ENCODE data around the gene CDH16. TPM values are rescaled to one million over a fixed set of nuclear protein-coding genes. Genes with fewer than 3 reads are reported as not detected.

The CDH16 gene, protein sequence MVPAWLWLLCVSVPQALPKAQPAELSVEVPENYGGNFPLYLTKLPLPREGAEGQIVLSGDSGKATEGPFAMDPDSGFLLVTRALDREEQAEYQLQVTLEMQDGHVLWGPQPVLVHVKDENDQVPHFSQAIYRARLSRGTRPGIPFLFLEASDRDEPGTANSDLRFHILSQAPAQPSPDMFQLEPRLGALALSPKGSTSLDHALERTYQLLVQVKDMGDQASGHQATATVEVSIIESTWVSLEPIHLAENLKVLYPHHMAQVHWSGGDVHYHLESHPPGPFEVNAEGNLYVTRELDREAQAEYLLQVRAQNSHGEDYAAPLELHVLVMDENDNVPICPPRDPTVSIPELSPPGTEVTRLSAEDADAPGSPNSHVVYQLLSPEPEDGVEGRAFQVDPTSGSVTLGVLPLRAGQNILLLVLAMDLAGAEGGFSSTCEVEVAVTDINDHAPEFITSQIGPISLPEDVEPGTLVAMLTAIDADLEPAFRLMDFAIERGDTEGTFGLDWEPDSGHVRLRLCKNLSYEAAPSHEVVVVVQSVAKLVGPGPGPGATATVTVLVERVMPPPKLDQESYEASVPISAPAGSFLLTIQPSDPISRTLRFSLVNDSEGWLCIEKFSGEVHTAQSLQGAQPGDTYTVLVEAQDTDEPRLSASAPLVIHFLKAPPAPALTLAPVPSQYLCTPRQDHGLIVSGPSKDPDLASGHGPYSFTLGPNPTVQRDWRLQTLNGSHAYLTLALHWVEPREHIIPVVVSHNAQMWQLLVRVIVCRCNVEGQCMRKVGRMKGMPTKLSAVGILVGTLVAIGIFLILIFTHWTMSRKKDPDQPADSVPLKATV
- total RNA-seq, result 10 to 100 TPM in 3 of 4 donors, not detected in 1; 11.3 to 19.5 (median 15.4) TPM

DNA sequence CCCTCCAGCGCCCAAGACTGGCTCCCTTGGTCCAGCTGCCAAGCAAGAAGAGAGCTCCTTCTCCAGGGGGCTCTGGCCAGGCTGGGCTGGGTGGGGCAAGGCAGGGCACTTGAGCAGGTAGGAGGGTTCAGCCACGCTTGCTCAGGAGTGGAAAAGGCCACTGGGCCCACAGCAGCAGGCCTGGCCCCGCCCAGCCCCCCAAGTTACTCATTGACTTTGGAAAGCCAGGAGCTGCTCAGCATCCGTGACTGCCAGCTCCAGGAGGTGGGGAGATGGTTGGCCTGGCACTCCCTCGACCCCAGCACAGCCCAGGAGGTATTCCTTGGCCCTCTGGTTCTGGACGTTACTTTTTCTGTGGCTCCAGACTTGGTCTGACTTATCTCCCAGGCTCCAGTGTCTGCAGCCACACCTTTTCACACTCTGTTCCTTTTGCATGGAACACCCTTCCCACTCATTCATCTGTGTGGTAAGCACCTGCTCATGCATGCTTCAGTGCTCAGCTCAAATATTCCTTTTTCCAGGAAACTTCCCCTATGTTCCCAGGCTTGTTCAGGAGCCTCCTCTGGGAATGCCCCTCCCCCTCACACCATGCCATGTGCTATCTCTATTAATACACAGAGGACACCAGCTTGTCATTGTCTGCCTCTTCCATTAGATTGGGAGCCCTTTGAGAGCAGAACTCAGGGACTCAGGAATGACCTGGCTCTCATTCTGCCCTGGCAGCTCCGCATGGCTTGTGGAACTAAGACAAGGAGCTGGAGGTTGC is at the start of gene CDH16:
Gene CDH16, minus strand, starts transcription at position 83 of the 766 bp plus-strand sequence. CDS start 820 bp downstream, outside the sequence.
- no peaks in the 10 kb centered on the region for H3K9me3 ChIP-seq
- no peak within 1 kb of the TSS for H3K4me3 ChIP-seq
- peaks cover 0 to 25% (median 0%) of the 10 kb centered on the region in 4 donors for H3K4me1 ChIP-seq
- DNase-seq, result peak in 1 of 3 donors; percentile 64
- no peaks in the 10 kb centered on the region for H3K36me3 ChIP-seq
- TF ChIP-seq POLR2A (IDR thresholded peaks at IDR 0.05), result no peak
- TF ChIP-seq, protein P1, sequence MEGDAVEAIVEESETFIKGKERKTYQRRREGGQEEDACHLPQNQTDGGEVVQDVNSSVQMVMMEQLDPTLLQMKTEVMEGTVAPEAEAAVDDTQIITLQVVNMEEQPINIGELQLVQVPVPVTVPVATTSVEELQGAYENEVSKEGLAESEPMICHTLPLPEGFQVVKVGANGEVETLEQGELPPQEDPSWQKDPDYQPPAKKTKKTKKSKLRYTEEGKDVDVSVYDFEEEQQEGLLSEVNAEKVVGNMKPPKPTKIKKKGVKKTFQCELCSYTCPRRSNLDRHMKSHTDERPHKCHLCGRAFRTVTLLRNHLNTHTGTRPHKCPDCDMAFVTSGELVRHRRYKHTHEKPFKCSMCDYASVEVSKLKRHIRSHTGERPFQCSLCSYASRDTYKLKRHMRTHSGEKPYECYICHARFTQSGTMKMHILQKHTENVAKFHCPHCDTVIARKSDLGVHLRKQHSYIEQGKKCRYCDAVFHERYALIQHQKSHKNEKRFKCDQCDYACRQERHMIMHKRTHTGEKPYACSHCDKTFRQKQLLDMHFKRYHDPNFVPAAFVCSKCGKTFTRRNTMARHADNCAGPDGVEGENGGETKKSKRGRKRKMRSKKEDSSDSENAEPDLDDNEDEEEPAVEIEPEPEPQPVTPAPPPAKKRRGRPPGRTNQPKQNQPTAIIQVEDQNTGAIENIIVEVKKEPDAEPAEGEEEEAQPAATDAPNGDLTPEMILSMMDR (IDR thresholded peaks at IDR 0.05), result no peak
- no peaks in the 10 kb centered on the region for H3K27me3 ChIP-seq
- peak within 1 kb of the TSS in 2 of 4 donors; percentile 30 to 67 for H3K27ac ChIP-seq

- peaks cover 0 to 19% (median 1%) of the 10 kb centered on the region in 4 donors for H3K4me1 ChIP-seq
- no peak for DNase-seq
- H3K36me3 ChIP-seq, result peaks cover 0 to 14% (median 0%) of the 10 kb centered on the region in 3 donors
- no peak overlapping the region for H3K27ac ChIP-seq
- no peak overlapping the region for H3K4me3 ChIP-seq
- TF ChIP-seq, protein P1 (IDR thresholded peaks at IDR 0.05), result no peak
- TF ChIP-seq POLR2A (IDR thresholded peaks at IDR 0.05), result no peak
- no peaks in the 10 kb centered on the region for H3K27me3 ChIP-seq
- no peaks in the 10 kb centered on the region for H3K9me3 ChIP-seq
Measured at GRCh38 chr16:66964049-66964448, 45.4 kb upstream of the CDH16 start.

GRCh38 chr16:66961914-66962313 is 43.2 kb upstream of the CDH16 start:
- peak in 2 of 3 donors; percentile 82 to 83 for DNase-seq
- peak overlapping the region in 2 of 4 donors; percentile 39 to 60 for H3K4me3 ChIP-seq

DNA sequence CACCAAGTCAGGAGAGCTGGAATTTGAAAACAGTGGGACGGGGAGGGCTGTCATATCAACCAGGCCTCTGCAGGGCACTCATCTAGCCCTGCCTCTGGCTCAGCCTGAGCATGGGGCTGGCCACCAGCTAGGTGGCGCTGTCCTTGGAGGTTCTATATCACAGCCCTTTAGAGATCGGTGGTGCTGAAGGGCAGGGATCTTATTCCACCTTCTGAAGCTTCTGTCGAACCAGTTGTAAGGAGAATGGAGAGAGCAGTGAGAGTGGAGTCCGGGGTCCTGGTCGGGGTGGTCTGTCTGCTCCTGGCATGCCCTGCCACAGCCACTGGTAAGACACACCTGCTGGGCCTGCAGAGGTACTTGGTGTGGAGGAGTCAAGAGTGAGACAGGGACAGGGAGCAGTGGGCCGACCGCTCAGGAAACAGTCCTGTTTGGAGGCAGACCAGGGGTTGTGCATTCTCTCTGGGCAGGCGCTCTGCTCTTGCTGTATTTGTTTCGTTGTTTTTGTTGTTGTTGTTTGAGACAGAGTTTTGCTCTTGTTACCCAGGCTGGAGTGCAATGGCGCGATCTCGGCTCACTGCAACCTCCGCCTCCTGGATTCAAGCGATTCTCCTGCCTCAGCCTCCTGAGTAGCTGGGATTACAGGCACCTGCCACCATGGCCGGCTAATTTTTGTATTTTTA is 42.5 kb upstream of the CDH16 start, which contains the start of gene CES3:
Gene CES3, plus strand, starts transcription at position 202 of the 680 bp plus-strand sequence. Its CDS starts 42 bp downstream, at position 244.
- Histone ChIP-seq H3K4me1 (peaks cover 0 to 29% (median 1%) of the 10 kb centered on the region in 4 donors), H3K36me3 (peaks cover 0 to 9% (median 0%) of the 10 kb centered on the region in 3 donors), H3K27me3 (no peaks in the 10 kb centered on the region), H3K9me3 (no peaks in the 10 kb centered on the region), H3K4me3 (peak within 1 kb of the TSS in 3 of 4 donors; percentile 3 to 60 (median 39)), H3K27ac (peak within 1 kb of the TSS in 3 of 4 donors; percentile 23 to 87 (median 26))
- peak; percentile 51 to 91 (median 89) for DNase-seq
- peak; percentile 28 to 33 for TF ChIP-seq POLR2A (IDR thresholded peaks at IDR 0.05)
- TF ChIP-seq, protein P1 (IDR thresholded peaks at IDR 0.05), result peak; percentile 30 to 92 (median 78)

More at GRCh38 chr16:66961914-66962313, 43.2 kb upstream of the CDH16 start:
- Histone ChIP-seq H3K4me1 (peaks cover 0 to 22% (median 1%) of the 10 kb centered on the region in 4 donors), H3K36me3 (peaks cover 0 to 9% (median 0%) of the 10 kb centered on the region in 3 donors), H3K27me3 (no peaks in the 10 kb centered on the region), H3K27ac (peak overlapping the region in 3 of 4 donors; percentile 23 to 87 (median 26)), H3K9me3 (no peaks in the 10 kb centered on the region)
- TF ChIP-seq, protein P1 (IDR thresholded peaks at IDR 0.05), result no peak
- no peak for TF ChIP-seq POLR2A (IDR thresholded peaks at IDR 0.05)
